Right lobe of liver (tissue), 4 donors: ENCODE measurements around the gene GOLGA8H.
"Not testable (repeated sequence)": the region's sequence is repeated elsewhere in the genome, so short reads cannot be mapped to it uniquely, and the experiment has no call there.

ENCODE experiments used
- CTCF ChIP-seq, 4 donors: fragments of 200-600 bp in 3 of 4; fragments of 450-650 bp in 1 of 4; IDR thresholded peaks; one replicate each; pipeline versions ENCODE4 v1.5.1 to v1.8.0; 2016 to 2022; ENCODE audit warnings: antibody characterized with exemption in 4 of 4, mild to moderate bottlenecking in 2 of 4
- POLR2A ChIP-seq: fragments of 450-650 bp; IDR thresholded peaks from one replicate; pipeline ENCODE4 v1.6.1; 2017; ENCODE audit warnings: antibody characterized with exemption, mild to moderate bottlenecking
- donor health status: DM: no; HTN: no; CAD: no.
- donor health status: DM: no; HTN: no; CAD: no.
- donor health status: DM: no; HTN: yes; CAD: no.

GRCh38 chr15:30661154-30661553 is 57.3 kb downstream of the GOLGA8H start:
- TF ChIP-seq CTCF (IDR thresholded peaks at IDR 0.05), result peak; percentile 26 to 67 (median 38)
- not testable (repeated sequence) for TF ChIP-seq POLR2A
